H1 (cell line): ENCODE measurements around the gene VPS51. TPM values are rescaled to one million over a fixed set of nuclear protein-coding genes. Genes with fewer than 3 reads are reported as not detected.

ENCODE experiments used
- BCL11A ChIP-seq, 2 experiments: IDR thresholded peaks; one replicate each; pipeline ENCODE4 v1.6.1; 2011; ENCODE audit warnings: low read depth in 2 of 2, low read length in 2 of 2, mild to moderate bottlenecking in 2 of 2
- CBX8 ChIP-seq: fragments of 300-800, 300-1000 bp; sonication (generic); IDR thresholded peaks from 2 replicates; pipeline ENCODE4 v1.7.1; 2016; ENCODE audit warnings: low read depth, low read length, borderline replicate concordance
- JUND ChIP-seq: IDR thresholded peaks from 2 replicates; pipeline ENCODE4 v1.6.1; 2011; ENCODE audit warnings: mild to moderate bottlenecking, improper control_type of control experiment, low read length
- KDM1A ChIP-seq: fragments of 200-600, 300-600 bp; sonication (generic); IDR thresholded peaks from 2 replicates; pipeline ENCODE4 v1.7.1; 2016; ENCODE audit warnings: mild to moderate bottlenecking, low read length, borderline replicate concordance
- NRF1 ChIP-seq: IDR thresholded peaks from 2 replicates; pipeline ENCODE4 v1.6.1; 2011; ENCODE audit warnings: mild to moderate bottlenecking, low read depth, low read length, improper control_type of control experiment
- RBBP5 ChIP-seq: IDR thresholded peaks from 2 replicates; pipeline ENCODE4 v1.7.1; 2012; ENCODE audit warnings: low read depth, mild to moderate bottlenecking, inconsistent platforms, low read length, moderate library complexity, borderline replicate concordance
- RNF2 ChIP-seq: fragments of 200-900, 300-1000 bp; sonication (generic); IDR thresholded peaks from 2 replicates; pipeline ENCODE4 v1.7.1; 2016; ENCODE audit warnings: borderline replicate concordance, low read depth, mild to moderate bottlenecking, antibody characterized with exemption, low read length; ENCODE audit not compliant: poor library complexity, severe bottlenecking; ENCODE audit errors: missing control alignments
- SIN3A ChIP-seq, 2 experiments: IDR thresholded peaks in 1 of 2; conservative IDR thresholded peaks in 1 of 2; 2 replicates each; pipeline ENCODE4 v1.6.1; 2011 to 2012; ENCODE audit warnings: low read length in 2 of 2, improper control_type of control experiment in 1 of 2, low read depth in 1 of 2, mild to moderate bottlenecking in 1 of 2
- SRF ChIP-seq: IDR thresholded peaks from 2 replicates; pipeline ENCODE4 v1.6.1; 2011; ENCODE audit warnings: mild to moderate bottlenecking, low read depth, low read length, moderate library complexity
- polyA plus RNA-seq, 7 experiments: library from polyadenylated mRNA; depleted of rRNA in 3 of 7; stranded (reverse) in 5 of 7; unstranded in 2 of 7; fragments of >200 nt in 5 of 7; fragments of 200-250 nt in 2 of 7; gene quantifications; 1 replicate in 5 of 7; 2 replicates in 1 of 7; 4 replicates in 1 of 7; pipeline versions ENCODE4 v1.2.1 to v1.2.3, GENCODE V29; 2011 to 2013; ENCODE audit warnings: missing spikeins in 2 of 7, mixed read lengths in 2 of 7
- total RNA-seq: library from RNA; stranded (reverse); fragmentation: NEBNext Ultra II Directional; extraction: Animal tissue kit (Norgen Biotek cat#: 25700); gene quantifications from 2 replicates; pipeline ENCODE4 v1.2.1, GENCODE V29; 2021

VPS51 gene
- total and polyA plus RNA-seq, 2 of the 8 experiments (the other 6 are each of a cell fraction or from before 2014, with no cell fraction given): 97.4 to 142 TPM

GRCh38 chr11:65121865-65122696, 26.1 kb downstream of the VPS51 start, which contains the start of the genes FAU and MRPL49 (continued):
- TF ChIP-seq JUND (peak; percentile 15; the same call in 1 of the 2 replicates), RNF2 (no peak), CBX8 (no peak), BCL11A (IDR thresholded peaks at IDR 0.05; ENCODE audit: low read depth in 2 of 2, low read length in 2 of 2) (no peak), NRF1 (peak; percentile 59), RBBP5 (peak; percentile 81; the same call in 1 of the 2 replicates), SIN3A (conservative IDR thresholded peaks at IDR 0.05 in 1 of 2, IDR thresholded peaks at IDR 0.05 in 1 of 2; ENCODE audit: low read depth in 1 of 2, low read length in 2 of 2) (peak; percentile 74 to 78; a peak in 1 of 4 replicates), SRF (peak; percentile 63; the same call in 1 of the 2 replicates), KDM1A (no peak)
- TF ChIP-seq, all 59 proteins: peak for 26
